Hippocampal formation (tissue), 2 donors: ENCODE results near the gene SLC27A5.
"Not testable (repeated sequence)": the region's sequence is repeated elsewhere in the genome, so short reads cannot be mapped to it uniquely, and the experiment has no call there.

ENCODE experiments used
- DNase-seq, 2 donors: peaks; one replicate each; lab custom pipeline; 2025; lab: John Stamatoyannopoulos, UW

Gene SLC27A5

DNA sequence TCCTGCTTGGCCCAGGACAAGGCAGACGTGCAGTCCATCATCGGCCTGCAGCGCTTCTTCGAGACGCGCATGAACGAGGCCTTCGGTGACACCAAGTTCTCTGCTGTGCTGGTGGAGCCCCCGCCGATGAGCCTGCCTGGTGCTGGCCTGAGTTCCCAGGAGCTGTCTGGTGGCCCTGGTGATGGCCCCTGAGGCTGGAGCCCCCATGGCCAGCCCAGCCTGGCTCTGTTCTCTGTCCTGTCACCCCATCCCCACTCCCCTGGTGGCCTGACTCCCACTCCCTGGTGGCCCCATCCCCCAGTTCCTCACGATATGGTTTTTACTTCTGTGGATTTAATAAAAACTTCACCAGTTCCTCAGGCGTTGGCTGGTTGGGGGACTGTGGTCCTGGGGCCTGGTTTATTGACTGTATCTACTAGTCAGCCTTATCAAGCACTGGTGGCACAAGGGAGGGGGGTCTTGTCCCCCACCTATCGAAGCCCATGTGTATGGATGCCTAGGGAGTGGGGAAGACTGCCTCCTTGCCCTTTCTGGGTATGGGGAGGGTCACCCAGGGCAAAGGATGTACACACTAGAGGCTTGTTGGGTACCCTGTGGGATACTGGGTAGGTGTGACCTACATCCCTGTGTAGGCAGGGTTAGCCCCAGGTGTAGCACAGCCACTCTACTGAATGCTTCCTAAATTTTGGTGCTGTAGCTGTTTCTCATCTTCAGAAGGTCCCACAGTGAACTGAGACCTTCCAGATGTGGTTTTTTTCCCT lies 38.8 kb upstream of the SLC27A5 start:
- no peak for DNase-seq

DNA sequence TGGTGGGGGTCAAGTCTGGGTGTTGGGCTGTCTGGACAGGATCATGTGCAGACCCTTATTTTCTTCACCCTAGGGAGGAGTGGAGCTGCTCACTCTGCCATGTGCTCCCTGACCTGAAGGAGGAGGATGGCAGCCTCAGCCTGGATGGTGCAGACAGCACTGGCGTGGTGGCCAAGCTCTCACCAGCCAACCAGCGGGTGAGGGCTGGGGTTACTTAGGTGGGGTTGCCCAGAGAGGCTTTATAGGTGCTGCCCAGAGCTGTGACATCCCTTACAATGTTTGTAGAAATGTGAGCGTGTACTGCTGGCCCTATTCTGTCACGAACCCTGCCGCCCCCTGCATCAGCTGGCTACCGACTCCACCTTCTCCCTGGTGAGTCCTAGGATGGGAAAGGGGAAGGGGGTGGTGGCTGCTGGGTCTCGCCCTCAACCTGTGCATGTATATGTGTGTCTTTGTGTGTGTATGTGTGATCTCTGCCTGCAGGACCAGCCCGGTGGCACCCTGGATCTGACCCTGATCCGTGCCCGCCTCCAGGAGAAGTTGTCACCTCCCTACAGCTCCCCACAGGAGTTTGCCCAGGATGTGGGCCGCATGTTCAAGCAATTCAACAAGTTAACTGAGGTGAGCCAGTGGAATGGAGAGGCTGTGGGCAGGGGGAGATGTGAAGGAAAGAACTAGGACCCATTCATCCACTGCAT lies 38.0 kb upstream of the SLC27A5 start:
- no peak for DNase-seq

GRCh38 chr19:58548859-58549663 lies 37.3 kb upstream of the SLC27A5 start:
- no peak for DNase-seq

- no peak for DNase-seq
These were observed 35.8 kb upstream of the SLC27A5 start for GRCh38 chr19:58547323-58548312.

DNA sequence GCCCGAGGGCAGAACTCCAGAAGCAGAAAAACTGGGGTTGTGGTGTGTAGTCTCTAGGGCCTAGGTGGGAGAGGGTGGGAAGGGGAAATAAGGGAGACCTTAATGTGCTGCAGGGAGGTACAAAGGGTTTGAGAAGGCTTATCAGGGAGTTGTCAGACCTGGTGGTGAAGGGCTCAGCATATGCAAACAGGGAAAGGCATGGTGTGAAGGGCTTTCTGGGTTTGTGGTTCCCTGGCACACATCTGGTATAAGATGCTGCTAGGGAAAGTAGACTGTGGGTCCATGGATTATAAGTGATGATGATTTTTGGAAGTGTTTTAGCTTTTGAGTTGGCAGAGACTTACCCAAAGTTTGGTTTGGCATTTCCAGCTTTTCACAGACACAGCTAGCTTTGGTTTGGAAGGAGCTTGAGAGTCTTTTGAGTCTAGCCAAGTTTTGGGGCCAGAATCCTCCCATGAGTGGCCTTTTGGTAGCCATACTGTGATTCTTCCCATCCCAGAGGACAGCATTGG lies 34.3 kb upstream of the SLC27A5 start:
- no peak for DNase-seq

DNA sequence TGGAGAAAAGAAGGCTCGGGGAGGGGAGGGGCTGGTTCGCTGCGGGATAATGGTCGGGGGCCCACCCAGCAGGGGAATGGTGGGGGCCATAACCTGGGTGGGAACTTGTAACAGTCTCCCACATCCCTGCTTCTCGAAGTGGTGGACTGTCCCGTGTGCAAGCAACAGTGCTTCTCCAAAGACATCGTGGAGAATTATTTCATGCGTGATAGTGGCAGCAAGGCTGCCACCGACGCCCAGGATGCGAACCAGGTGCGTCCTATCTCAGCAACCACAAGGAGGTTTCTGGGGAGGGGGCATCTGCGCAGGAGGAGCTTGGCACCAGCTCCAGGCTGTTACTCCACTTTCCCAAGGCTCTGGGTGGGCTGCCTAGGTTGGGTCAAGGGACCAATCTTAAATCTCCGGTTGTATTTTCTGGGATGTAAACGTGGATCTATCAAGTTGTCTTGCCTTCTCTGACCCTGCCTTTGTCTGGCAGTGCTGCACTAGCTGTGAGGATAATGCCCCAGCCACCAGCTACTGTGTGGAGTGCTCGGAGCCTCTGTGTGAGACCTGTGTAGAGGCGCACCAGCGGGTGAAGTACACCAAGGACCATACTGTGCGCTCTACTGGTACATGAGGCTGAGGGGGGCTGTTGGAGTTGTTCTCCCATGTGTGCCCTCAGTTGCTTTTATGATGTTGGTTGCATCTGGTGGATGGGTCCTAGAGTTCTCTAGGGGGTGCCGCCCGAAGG lies 33.7 kb upstream of the SLC27A5 start:
- no peak for DNase-seq

- DNase-seq: no peak
These were observed 32.9 kb upstream of the SLC27A5 start for GRCh38 chr19:58544591-58545285.

GRCh38 chr19:58543826-58544590 lies 32.2 kb upstream of the SLC27A5 start, which contains the start of gene TRIM28:
Gene TRIM28 (plus strand): TSS chr19:58544064. CDS start chr19:58544758, 694 bp downstream.
- no peak for DNase-seq

- not testable (repeated sequence) for DNase-seq
These were observed 31.0 kb upstream of the SLC27A5 start for GRCh38 chr19:58542641-58543372.

GRCh38 chr19:58539169-58539559 lies 27.4 kb upstream of the SLC27A5 start:
- DNase-seq: not testable (repeated sequence)

- no peak for DNase-seq
These were observed 26.7 kb upstream of the SLC27A5 start for GRCh38 chr19:58538257-58539168.

- no peak for DNase-seq
These were observed 25.3 kb upstream of the SLC27A5 start for GRCh38 chr19:58536852-58537798.

DNA sequence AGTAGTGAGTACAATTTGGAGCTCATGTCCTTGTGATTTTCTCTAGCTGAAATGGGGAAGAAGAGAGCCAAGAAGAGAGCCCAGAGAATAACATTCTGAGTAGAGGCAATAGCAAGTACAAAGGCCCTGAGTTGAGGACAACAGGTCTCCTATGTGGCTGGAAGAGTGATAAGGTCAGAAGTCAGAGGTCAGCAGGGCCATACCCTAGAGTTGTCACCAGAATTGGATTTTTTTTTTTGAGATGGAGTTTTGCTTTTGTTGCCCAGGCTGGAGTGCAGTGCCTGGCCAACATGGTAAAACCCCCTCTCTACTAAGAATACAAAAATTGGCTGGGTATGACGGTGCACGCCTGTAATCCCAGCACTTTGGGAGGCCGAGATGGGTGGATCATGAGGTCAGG lies 24.1 kb upstream of the SLC27A5 start:
- no peak for DNase-seq

DNA sequence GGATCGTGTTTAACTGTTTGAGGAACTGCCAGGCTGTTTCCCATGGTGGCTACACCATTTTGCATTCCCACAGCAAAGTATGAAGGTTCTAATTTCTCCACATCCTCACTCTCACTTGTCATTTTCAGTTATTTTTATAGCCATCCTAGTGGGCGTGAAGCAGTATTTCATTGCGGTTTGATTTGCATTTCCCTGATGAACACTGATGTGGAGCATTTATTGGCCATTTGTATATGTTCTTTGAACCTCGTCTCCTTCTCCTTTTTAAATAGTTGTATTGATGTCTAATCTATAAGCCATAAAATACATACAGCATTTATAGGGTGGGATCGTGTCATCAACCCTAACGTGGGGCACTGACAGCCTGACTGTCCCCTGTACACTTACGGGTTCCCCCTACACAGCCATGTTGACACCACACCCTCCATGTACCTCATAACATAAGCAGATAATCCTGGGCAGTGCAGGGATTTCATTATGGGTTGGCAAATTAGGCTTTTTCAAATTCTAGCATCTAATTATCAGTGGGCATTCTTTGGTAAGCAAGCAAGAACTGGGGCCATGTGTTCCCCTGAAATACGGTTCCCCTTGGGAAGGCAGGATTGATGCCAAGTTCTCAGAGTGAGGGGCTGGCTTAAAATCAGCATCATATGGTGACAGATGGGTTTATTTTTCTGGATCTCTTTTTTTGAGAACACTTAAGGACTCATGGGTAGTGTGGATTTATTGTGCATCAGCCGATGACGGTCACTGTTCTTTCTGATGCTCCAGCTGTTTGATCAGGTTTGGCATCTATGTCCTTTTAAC lies 19.4 kb upstream of the SLC27A5 start:
- no peak for DNase-seq

GRCh38 chr19:58529405-58529804 lies 17.6 kb upstream of the SLC27A5 start:
- no peak for DNase-seq
